ENCODE results near the gene STIP1.

STIP1 gene

GRCh38 chr11:64201543-64201942 lies 15.6 kb downstream of the STIP1 start:
- DNase-seq = no peak

- DNase-seq = no peak
These were observed 17.0 kb downstream of the STIP1 start for GRCh38 chr11:64202992-64203391.

GRCh38 chr11:64203421-64204079 lies 17.6 kb downstream of the STIP1 start:
- no peak for DNase-seq

- no peak for DNase-seq
These were observed 18.1 kb downstream of the STIP1 start for GRCh38 chr11:64204080-64204440.

GRCh38 chr11:64204464-64204989 lies 18.6 kb downstream of the STIP1 start:
- DNase-seq = peak in 1 of 2 experiments; percentile 36

- DNase-seq = no peak
These were observed 20.7 kb downstream of the STIP1 start, which contains the start of gene FERMT3 for GRCh38 chr11:64206457-64207255. FERMT3 (plus strand) TSS chr11:64206721; CDS start chr11:64207365, 644 bp downstream.

- DNase-seq = no peak
These were observed 21.5 kb downstream of the STIP1 start for GRCh38 chr11:64207256-64208085.

- no peak for DNase-seq
These were observed 22.3 kb downstream of the STIP1 start for GRCh38 chr11:64208086-64208795.

GRCh38 chr11:64208796-64209562 lies 23.0 kb downstream of the STIP1 start:
- DNase-seq = no peak

- DNase-seq = no peak
These were observed 23.5 kb downstream of the STIP1 start for GRCh38 chr11:64209563-64209843.

- peak in 1 of 2 experiments; percentile 34 for DNase-seq
These were observed 24.5 kb downstream of the STIP1 start for GRCh38 chr11:64210301-64211020.

GRCh38 chr11:64211181-64211872 lies 25.4 kb downstream of the STIP1 start:
- DNase-seq = no peak

- no peak for DNase-seq
These were observed 30.9 kb downstream of the STIP1 start for GRCh38 chr11:64216879-64217278.

- no peak for DNase-seq
These were observed 32.8 kb downstream of the STIP1 start for GRCh38 chr11:64218628-64219353.

- DNase-seq = no peak
These were observed 33.3 kb downstream of the STIP1 start for GRCh38 chr11:64219354-64219684.

GRCh38 chr11:64219755-64220154 lies 33.8 kb downstream of the STIP1 start:
- no peak for DNase-seq

GRCh38 chr11:64220271-64220670 lies 34.3 kb downstream of the STIP1 start:
- no peak for DNase-seq

- no peak for DNase-seq
These were observed 34.8 kb downstream of the STIP1 start for GRCh38 chr11:64220798-64221197.

GRCh38 chr11:64222651-64223000 lies 36.7 kb downstream of the STIP1 start:
- no peak for DNase-seq

GRCh38 chr11:64223001-64223651 lies 37.2 kb downstream of the STIP1 start:
- no peak for DNase-seq
